GM21360 (cell line): ENCODE data around the gene JARID2.

Experiments
- ATAC-seq: cut with Tn5 transposase; IDR thresholded peaks from one replicate; pipeline ENCODE4 v1.9.1; 2021; ENCODE audit warnings: mild to moderate bottlenecking, moderate library complexity; ENCODE audit not compliant: unreplicated experiment

JARID2 gene

DNA sequence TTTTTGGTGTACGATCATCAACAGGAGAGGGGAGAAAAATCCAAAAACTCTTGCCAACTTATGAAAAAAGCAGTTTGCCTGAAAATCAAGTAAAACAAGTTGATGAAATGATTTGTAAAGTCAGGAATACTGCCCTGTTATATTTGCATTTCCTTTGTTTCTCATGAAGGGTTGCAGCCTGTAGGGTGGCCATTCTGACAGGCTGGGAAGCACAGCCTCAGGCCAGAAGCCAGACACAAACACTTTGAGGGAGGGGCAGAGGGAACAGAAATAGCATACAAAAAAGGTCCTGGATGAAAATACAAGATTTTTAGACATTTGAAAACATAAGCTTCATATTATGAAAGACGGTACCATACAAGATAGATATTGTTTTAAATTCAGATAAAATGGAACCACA, 307.2 kb downstream of the JARID2 start:
- no peak for ATAC-seq

DNA sequence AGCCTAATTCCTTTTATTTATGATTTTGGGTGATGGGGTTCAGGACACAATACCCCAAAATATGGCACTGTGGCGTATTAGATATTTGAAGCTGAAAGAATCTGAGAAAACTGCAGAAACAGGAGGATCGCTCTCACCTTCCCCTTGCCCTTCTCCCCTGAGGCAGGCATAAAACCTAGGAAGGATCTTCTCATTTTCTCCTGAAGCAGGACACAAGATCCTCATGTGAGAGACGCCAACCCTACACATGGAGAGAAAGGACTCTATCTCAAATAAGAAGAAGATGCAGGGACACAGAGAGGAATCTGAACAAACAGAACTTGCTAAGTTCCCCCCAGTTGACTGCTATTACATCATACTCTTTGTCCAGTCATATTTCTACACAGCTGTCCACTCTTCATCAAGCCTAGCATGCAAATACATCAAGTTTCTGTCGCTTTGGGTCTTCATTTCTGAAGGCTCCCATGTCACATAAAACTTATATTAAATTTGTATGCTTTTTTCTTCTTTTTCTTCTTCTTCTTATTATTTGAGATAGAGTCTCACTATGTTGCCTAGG, 307.9 kb downstream of the JARID2 start:
- no peak for ATAC-seq

DNA sequence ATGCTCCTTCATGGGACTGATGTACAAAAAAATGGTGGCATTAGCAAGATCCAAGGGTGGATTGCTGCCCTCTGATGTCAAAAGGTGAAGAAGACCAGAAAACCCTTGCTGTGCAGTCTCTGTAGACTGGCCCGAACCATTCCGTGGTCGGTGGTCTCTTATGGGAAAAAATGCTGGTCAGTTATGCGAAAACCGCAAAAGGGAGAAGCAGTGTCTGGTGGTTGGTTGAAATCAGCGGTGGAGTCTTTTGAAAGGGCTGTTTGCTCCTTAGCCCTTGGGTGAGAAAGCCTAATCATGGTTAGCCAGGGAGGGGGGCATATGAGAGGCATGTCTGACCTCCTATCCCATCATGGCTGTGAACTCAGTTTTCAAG, 308.8 kb downstream of the JARID2 start:
- ATAC-seq: no peak

DNA sequence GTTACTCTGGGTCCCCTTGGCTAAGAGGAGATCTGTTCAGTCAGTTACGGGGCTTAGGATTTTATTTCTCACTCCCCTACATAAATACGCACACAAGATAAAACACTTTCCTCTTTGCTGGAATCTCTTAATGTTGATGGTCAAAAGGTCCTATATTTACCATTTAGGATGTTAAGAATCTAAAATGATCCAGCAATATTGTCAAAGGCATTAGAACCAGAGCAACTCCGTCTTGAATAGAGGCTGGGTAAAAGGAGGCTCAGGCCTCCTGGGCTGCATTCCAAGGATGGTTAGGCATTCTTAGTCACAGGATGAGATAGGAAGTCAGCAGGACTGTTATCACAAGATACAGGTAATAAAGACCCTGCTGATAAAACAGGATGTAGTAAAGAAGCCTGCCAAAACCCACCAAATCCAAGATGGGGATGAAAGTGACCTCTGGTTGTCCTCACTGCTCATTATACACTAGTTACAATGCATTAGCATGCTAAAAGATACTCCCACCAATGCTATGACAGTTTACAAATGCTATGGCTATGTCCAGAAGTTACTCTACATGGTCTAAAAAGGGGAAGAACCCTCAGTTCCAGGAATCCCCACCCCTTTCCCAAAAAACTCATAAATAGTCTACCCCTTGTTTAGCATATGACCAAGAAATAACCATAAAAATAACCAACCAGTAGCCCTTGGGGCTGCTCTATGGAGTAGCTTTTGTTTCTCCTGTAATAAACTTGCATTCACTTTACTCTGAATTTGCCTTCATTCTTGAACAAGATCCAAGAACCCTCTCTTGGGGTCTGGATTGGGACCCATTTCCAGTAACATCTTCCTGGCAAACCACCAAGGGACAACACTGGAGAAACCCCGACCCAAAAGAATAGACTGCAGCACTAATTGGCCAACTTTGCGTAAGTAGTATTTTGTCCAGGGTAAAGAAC, 309.5 kb downstream of the JARID2 start:
- ATAC-seq: no peak

DNA sequence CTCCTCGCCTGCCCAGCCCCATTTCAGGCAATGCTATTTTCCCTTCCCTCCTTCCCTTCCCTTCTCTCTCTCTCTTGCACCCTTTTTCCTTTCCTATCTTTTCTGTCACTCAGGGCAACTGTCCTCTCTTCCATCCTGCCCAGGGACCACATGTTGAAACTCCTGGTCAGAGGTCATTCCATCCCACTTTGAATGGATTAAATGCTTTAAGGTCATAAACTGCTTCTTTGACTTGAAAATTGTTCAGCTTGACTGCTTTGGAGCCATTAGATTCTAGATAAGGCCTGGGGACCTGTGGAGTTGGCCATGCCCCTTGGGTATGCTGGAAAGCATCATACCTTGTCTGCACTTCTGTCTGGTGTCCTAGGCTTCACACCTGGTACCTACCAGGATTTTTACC, 310.8 kb downstream of the JARID2 start:
- no peak for ATAC-seq

DNA sequence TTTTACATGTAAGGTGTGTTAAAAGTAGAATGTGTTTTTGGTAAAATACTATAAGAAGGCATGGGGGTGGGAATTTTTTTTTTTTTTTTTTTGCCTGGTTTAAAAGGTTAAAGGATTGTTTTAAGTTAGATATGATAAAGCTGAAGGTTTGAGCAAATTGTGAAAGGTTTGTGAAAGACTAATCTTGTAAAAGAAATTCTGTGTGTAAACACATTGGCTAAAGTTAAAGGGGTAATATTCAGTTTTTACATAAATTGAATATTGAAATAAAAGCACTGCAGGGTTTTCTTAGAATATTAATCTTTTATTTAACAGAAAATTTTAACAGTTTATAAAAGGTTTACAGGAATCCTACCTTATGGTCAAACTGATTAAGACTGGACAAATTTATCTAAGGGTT, 311.3 kb downstream of the JARID2 start:
- no peak for ATAC-seq

DNA sequence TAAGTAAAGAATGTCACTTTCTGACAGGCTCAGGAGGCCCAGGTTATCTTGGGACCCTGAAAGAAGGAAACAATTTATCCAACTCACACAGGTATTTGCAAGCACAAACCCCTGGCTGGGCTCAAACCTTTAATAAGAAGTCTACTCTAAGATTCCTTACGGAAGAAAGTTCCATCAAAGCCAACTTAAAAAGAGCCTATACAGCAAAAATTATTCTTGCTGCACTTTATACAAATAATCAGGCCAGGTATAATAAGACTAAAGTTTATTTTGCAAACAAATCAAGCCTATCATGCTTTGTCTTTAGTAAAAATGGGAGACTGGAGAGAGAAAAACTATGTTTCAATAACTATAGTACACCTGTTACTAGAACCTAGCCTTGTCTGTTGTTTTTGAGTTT, 314.8 kb downstream of the JARID2 start:
- ATAC-seq: no peak

DNA sequence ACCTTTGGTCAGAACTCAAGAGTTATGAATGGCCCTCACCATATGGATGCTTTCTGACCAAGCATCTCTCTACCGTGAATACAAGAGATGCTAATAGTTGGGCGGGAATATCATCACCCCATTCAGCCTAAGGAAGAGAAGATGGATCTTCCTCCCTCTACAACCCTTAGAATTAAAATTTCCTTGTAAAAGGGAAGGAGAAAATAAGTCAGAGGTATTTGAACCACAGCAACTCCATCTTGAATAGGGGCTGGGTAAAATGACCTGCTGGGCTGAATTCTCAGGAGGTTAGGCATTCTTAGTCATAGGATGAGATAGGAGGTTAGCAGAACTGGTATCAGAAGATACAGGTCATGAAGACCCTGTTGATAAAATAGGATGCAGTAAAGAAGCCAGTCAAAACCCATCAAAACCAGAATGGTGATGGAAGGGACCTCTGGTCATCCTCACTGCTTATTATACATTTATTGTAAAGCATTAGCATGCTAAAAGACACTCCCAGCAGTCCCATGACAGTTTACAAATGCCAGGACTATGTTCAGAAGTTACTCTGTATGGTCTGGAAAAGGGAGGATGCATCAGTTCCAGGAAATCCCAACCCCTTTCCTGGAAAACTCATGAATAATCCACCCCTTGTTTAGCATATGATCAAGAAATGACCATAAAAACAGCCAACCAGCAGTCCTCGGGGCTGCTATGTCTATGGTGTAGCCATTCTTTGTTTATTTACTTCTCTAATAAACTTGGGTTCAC, 315.8 kb downstream of the JARID2 start:
- ATAC-seq: no peak

DNA sequence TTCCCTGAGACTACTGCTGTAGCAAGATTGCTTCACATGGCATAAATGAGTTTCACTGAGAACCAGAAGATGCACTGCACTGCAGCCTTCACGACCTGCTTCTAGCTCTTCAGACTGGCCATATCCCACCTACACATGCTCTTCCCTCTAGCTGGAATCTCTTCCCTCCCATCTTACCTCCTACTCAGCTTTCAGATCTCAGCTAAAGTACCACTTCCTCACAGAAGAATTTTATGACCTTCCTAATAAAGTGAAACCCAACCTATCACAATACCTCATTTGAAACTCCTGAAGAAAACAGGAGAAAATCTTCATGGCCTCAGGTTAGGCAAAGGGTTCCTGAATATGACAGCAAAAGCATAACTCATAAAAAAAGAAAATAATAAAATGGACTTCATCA, 317.1 kb downstream of the JARID2 start:
- no peak for ATAC-seq

DNA sequence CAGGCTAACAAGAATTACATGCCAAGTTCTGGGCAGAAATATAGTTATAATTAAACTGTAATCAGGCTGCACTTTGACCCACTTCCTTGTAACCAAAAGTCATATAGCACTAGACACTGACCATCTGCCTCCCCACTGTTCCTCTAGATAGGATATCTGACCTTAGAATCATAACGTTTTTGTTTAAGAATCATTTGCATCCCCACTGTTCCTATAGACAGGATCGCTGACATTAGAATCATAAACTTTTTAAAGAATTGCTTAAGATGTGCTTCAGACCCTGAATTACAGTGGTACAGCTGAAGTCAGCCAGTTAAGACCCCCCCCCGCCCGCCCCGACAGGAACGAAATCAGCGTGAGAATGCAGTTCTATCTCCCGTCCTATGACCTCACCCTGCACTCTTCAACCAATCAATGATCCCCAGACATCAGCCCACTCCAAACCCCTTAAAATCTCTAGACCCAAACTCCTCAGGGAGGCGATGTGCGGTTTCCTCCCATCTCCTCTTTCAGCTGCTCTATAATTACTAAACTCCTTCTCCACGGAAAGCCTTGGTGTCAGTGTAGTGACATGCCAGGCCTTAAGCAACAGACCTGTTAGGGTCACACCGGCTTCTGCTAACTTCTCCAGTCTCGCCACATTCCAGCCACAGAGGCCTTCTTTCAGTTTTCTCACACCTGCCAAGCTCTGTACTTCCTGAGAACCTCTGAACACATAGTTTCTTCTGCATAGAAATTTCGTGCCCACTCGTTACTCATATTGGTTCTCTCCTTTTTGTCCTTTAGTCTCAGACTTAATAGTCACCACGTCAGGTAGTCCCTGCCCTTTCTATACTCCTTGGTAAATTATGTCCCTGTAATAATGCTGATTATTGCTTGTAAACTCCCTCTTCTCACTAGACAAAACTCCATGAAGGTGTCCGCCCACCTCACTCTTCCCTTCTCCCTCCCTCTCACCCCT, 323.4 kb downstream of the JARID2 start:
- no peak for ATAC-seq

DNA sequence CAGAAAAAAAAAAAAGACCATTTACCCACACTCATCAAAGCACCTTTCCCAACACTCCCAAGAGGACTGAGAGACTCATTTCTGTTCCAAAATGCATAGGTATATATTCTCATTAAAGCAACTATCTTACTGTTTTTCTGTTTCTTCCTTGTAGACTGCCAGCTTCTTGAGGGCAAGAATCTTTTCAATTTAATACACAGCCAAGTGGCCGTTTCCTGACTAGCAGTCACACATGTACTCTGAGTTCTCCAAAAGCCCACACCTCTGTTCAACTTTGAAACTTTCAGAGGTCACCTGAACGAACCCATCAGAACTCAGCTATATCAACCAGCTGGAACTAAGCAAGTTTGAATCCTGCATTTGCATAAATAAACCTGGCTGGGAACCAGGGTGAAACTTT, 324.3 kb downstream of the JARID2 start:
- ATAC-seq: no peak
